ENCODE measurements around the gene NKX6-1.

Gene NKX6-1

GRCh38 chr4:84498935-84499623, at the start of gene NKX6-1:
Gene NKX6-1 (minus strand): TSS chr4:84499292. CDS start chr4:84498228, 1,064 bp downstream.
- no peak for DNase-seq

- no peak for DNase-seq
Measured at GRCh38 chr4:84547211-84547610, 48.1 kb upstream of the NKX6-1 start.

GRCh38 chr4:84545093-84545492, 46.0 kb upstream of the NKX6-1 start:
- no peak for DNase-seq

GRCh38 chr4:84535901-84536300, 36.8 kb upstream of the NKX6-1 start:
- DNase-seq = no peak

- DNase-seq = no peak
Measured at GRCh38 chr4:84531689-84532088, 32.6 kb upstream of the NKX6-1 start.

- no peak for DNase-seq
Measured at GRCh38 chr4:84530871-84531270, 31.8 kb upstream of the NKX6-1 start.

- DNase-seq = no peak
Measured at GRCh38 chr4:84530454-84530853, 31.4 kb upstream of the NKX6-1 start.

GRCh38 chr4:84529169-84529751, 30.2 kb upstream of the NKX6-1 start:
- no peak for DNase-seq

GRCh38 chr4:84527391-84527790, 28.3 kb upstream of the NKX6-1 start:
- no peak for DNase-seq

GRCh38 chr4:84515075-84515474, 16.0 kb upstream of the NKX6-1 start:
- DNase-seq = no peak

- DNase-seq = no peak
Measured at GRCh38 chr4:84512277-84512676, 13.2 kb upstream of the NKX6-1 start.

- DNase-seq = no peak
Measured at GRCh38 chr4:84511703-84512102, 12.6 kb upstream of the NKX6-1 start.

- no peak for DNase-seq
Measured at GRCh38 chr4:84507941-84508340, 8.8 kb upstream of the NKX6-1 start.

- DNase-seq = no peak
Measured at GRCh38 chr4:84504821-84505220, 5.7 kb upstream of the NKX6-1 start.

- no peak for DNase-seq
Measured at GRCh38 chr4:84503495-84504437, 4.7 kb upstream of the NKX6-1 start.

- no peak for DNase-seq
Measured at GRCh38 chr4:84502955-84503373, 3.9 kb upstream of the NKX6-1 start.

- no peak for DNase-seq
Measured at GRCh38 chr4:84502333-84502954, 3.4 kb upstream of the NKX6-1 start.

GRCh38 chr4:84501721-84502267, 2.7 kb upstream of the NKX6-1 start:
- DNase-seq = no peak

GRCh38 chr4:84501202-84501503, 2.1 kb upstream of the NKX6-1 start:
- no peak for DNase-seq

- DNase-seq = no peak
Measured at GRCh38 chr4:84500386-84501201, 1.5 kb upstream of the NKX6-1 start.

- DNase-seq = no peak
Measured at GRCh38 chr4:84499624-84499982, 511 bp upstream of the NKX6-1 start.

GRCh38 chr4:84498203-84498934, 723 bp downstream of the NKX6-1 start:
- DNase-seq = no peak

Measured in stimulated activated naive CD4-positive, alpha-beta T cell treated with Interleukin-2 at 50 U/mL for 16 hours (primary cell).